Endothelial cell of umbilical vein (primary cell): ENCODE data around the gene BPHL. TPM values are rescaled to one million over a fixed set of nuclear protein-coding genes. Genes with fewer than 3 reads are reported as not detected.

Experiments
- BruUV-seq: library from RNA; stranded (reverse); fragments of 400-500 nt; replicated peaks from 2 replicates; lab custom pipeline; 2021; lab: Mats Ljungman, UMichigan
- CTCF ChIA-PET: fragments of 300-600, 350-600 bp; sonication (Branson Sonifier 250); formaldehyde crosslinking; loops from one replicate; lab custom pipeline; 2021; ENCODE audit warnings: antibody characterized with exemption, inconsistent platforms; lab: Charles Lee
- POLR2A ChIA-PET: fragments of 300-600, 350-600 bp; sonication (Branson Sonifier 250); formaldehyde crosslinking; loops from one replicate; lab custom pipeline; 2021; ENCODE audit warnings: antibody characterized with exemption, inconsistent platforms; lab: Charles Lee
- DNase-seq: peaks from one replicate; pipeline ENCODE4 v3.0.0-alpha.2; 2011; ENCODE audit warnings: low read depth, low spot score
- FAIRE-seq: peaks from 2 replicates; lab custom pipeline; 2011; peaks lifted over from hg19 to GRCh38; lab: Jason Lieb, UNC
- H2AFZ ChIP-seq: 2 replicates; pipeline ENCODE4 v1.6.0; 2012; ENCODE audit warnings: low read depth, low read length, control low read depth, inconsistent platforms
- H3K27ac ChIP-seq: 2 replicates; pipeline ENCODE4 v1.5.1; 2011; ENCODE audit warnings: low read depth, mild to moderate bottlenecking, control low read depth, low read length, moderate library complexity; ENCODE audit not compliant: insufficient read depth
- H3K27me3 ChIP-seq, 2 experiments: 2 replicates each; pipeline versions ENCODE4 v1.6.0 to v1.6.1; 2011; ENCODE audit warnings: low read length in 2 of 2, mixed read lengths in 1 of 2; ENCODE audit not compliant: control insufficient read depth in 2 of 2, insufficient read depth in 2 of 2
- H3K36me3 ChIP-seq, 2 experiments: 2 replicates in 1 of 2; 3 replicates in 1 of 2; pipeline ENCODE4 v1.5.1; 2011; ENCODE audit warnings: low read length in 2 of 2, mild to moderate bottlenecking in 1 of 2, moderate library complexity in 1 of 2; ENCODE audit not compliant: control insufficient read depth in 2 of 2, insufficient read depth in 2 of 2; ENCODE audit errors: extremely low read depth in 1 of 2
- H3K4me1 ChIP-seq: 3 replicates; pipeline ENCODE4 v1.5.1; 2011; ENCODE audit warnings: mild to moderate bottlenecking, low read length; ENCODE audit not compliant: control insufficient read depth, insufficient read depth; ENCODE audit errors: extremely low read depth
- H3K4me2 ChIP-seq: 2 replicates; pipeline ENCODE4 v1.6.1; 2011; ENCODE audit warnings: low read length, control low read depth, mixed read lengths; ENCODE audit not compliant: insufficient read depth
- H3K4me3 ChIP-seq, 3 experiments: fragments of 200-600 bp in 1 of 3; sonication (generic), shearing (Covaris generic) in 1 of 3; replicated peaks in 1 of 3; 2 replicates each; pipeline ENCODE4 v1.5.1; 2011 to 2016; ENCODE audit warnings: control low read depth in 3 of 3, low read length in 3 of 3, mild to moderate bottlenecking in 2 of 3, inconsistent platforms in 1 of 3, low read depth in 1 of 3, moderate library complexity in 1 of 3; ENCODE audit not compliant: insufficient read depth in 1 of 3
- H3K79me2 ChIP-seq: 2 replicates; pipeline ENCODE4 v1.6.0; 2012; ENCODE audit warnings: low read length, inconsistent platforms; ENCODE audit not compliant: control insufficient read depth, insufficient read depth
- H3K9ac ChIP-seq: replicated peaks from 2 replicates; pipeline ENCODE3; 2011; ENCODE audit warnings: low read length, control low read depth; ENCODE audit not compliant: insufficient read depth; ENCODE audit errors: extremely low read depth
- H3K9me1 ChIP-seq: replicated peaks from 3 replicates; pipeline ENCODE4 v1.6.0; 2011; ENCODE audit warnings: mild to moderate bottlenecking, low read length; ENCODE audit not compliant: control insufficient read depth, insufficient read depth; ENCODE audit errors: extremely low read depth
- H3K9me3 ChIP-seq: replicated peaks from 2 replicates; pipeline ENCODE4 v1.5.1; 2012; ENCODE audit warnings: low read length, inconsistent platforms; ENCODE audit not compliant: control insufficient read depth, insufficient read depth
- H4K20me1 ChIP-seq: replicated peaks from 2 replicates; pipeline ENCODE3; 2011; ENCODE audit warnings: mild to moderate bottlenecking, low read length; ENCODE audit not compliant: control insufficient read depth, insufficient read depth; ENCODE audit errors: extremely low read depth
- EZH2 ChIP-seq: IDR thresholded peaks from 2 replicates; pipeline ENCODE4 v1.6.1; 2012; ENCODE audit warnings: borderline replicate concordance, low read depth, mild to moderate bottlenecking, moderate library complexity, low read length, inconsistent platforms; ENCODE audit not compliant: severe bottlenecking
- FOS ChIP-seq: IDR thresholded peaks from 2 replicates; pipeline ENCODE4 v1.6.1; 2011; ENCODE audit warnings: mild to moderate bottlenecking, low read length, moderate library complexity, borderline replicate concordance; ENCODE audit not compliant: insufficient read depth
- GATA2 ChIP-seq: IDR thresholded peaks from 2 replicates; pipeline ENCODE4 v1.7.0; 2011; ENCODE audit warnings: low read depth, mild to moderate bottlenecking, moderate library complexity, mixed read lengths, low read length; ENCODE audit not compliant: insufficient read length, insufficient read depth
- JUN ChIP-seq: IDR thresholded peaks from 2 replicates; pipeline ENCODE4 v1.6.1; 2011; ENCODE audit warnings: borderline replicate concordance, low read depth; ENCODE audit not compliant: insufficient read length, insufficient read depth
- MYC ChIP-seq: IDR thresholded peaks from one replicate; pipeline ENCODE4 v1.6.1; 2011; ENCODE audit warnings: mild to moderate bottlenecking, low read depth, low read length
- POLR2A ChIP-seq: IDR thresholded peaks from 2 replicates; pipeline ENCODE4 v1.6.1; 2012; ENCODE audit warnings: low read depth, mild to moderate bottlenecking, control low read depth, low read length
- POLR2AphosphoS5 ChIP-seq: IDR thresholded peaks from 2 replicates; pipeline ENCODE4 v1.6.1; 2012; ENCODE audit warnings: low read depth, mild to moderate bottlenecking, control low read depth, low read length, moderate library complexity; ENCODE audit not compliant: insufficient read depth
- dilution Hi-C: fragments of 300-500 bp; cut with MboI; formaldehyde crosslinking; loops from one replicate; pipeline ENCODE4 v1.15.0; 2019; ENCODE audit warnings: low sequenced_read_pairs; ENCODE audit not compliant: extremely low pct_ligation_motif_present
- intact Hi-C: fragments of 100-400 bp; cut with micrococcal nuclease; formaldehyde crosslinking; loops from one replicate; pipeline ENCODE4 v1.10.0; 2022
- polyA plus RNA-seq, 4 experiments: library from polyadenylated mRNA; depleted of rRNA in 3 of 4; stranded (reverse) in 3 of 4; unstranded in 1 of 4; fragments of >200 nt; gene quantifications; 2 replicates each; pipeline versions ENCODE4 v1.2.1 to v1.2.3, GENCODE V29; 2011 to 2012; ENCODE audit warnings: missing spikeins in 1 of 4
- total RNA-seq: library from RNA; stranded (reverse); gene quantifications from 2 replicates; pipeline ENCODE4 v1.2.3, GENCODE V29; 2021
- TF ChIP-seq, protein P1 (sequence below): IDR thresholded peaks from 2 replicates; pipeline ENCODE4 v1.6.1; 2011; ENCODE audit not compliant: insufficient read depth, insufficient read length
- TF ChIP-seq, protein P2 (sequence below), 2 donors: IDR thresholded peaks; 1 replicate in 1 of 2; 2 replicates in 1 of 2; pipeline ENCODE4 v1.5.1; 2011; ENCODE audit warnings: low read length in 2 of 2, mild to moderate bottlenecking in 2 of 2, moderate library complexity in 2 of 2, control low read depth in 1 of 2, inconsistent platforms in 1 of 2, low read depth in 1 of 2; ENCODE audit not compliant: insufficient read depth in 1 of 2; ENCODE audit errors: extremely low read depth in 1 of 2

BPHL gene
- total and polyA plus RNA-seq, 2 donors (not counting 3 experiments of a cell fraction or from before 2014, with no cell fraction given), result 12.3 to 14.8 TPM

DNA sequence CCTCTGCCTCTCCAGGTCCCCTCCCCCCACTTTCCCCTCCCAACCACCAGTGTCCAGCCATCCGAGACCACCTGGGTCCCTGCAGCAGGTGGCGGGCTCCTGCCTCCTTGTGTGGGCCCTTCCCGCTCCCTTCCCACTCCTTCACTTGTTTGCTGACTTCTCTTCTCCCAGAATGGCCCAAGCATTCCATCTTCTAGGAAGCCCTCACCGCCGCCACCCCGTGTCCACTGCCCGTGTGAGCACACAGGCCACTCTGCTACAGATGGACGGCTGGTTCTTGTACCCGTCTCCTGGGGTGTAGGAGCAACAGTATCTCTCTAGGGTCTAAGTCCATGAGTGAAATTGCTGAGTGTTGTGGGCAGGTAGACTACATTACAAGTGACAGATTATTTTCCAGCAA lies 15.0 kb downstream of the BPHL start:
- Histone ChIP-seq H3K4me1 (peaks cover 8% of the 10 kb centered on the region), H3K36me3 (no peaks in the 10 kb centered on the region), H3K79me2 (no peaks in the 10 kb centered on the region), H3K27ac (no peak overlapping the region), H3K9me3 (no peaks in the 10 kb centered on the region), H2AFZ (no peak overlapping the region), H3K9me1 (no peaks in the 10 kb centered on the region), H3K27me3 (no peaks in the 10 kb centered on the region), H3K4me2 (no peak overlapping the region), H4K20me1 (no peaks in the 10 kb centered on the region), H3K9ac (no peak overlapping the region), H3K4me3 (no peak overlapping the region)
- BruUV-seq, result no TSS peak
- DNase-seq (no peak), FAIRE-seq (no peak)
- TF ChIP-seq POLR2A, result no peak
- TF ChIP-seq POLR2AphosphoS5, result no peak
- intact Hi-C loops, result no loop called here
- dilution Hi-C loops, result no loop called here
- ChIA-PET POLR2A (no interaction called here), CTCF (interaction anchor here (1.4 kb wide), 1 partner anchor 118 kb away, joined by 4 read pairs; no protein-coding TSS in a partner anchor)

DNA sequence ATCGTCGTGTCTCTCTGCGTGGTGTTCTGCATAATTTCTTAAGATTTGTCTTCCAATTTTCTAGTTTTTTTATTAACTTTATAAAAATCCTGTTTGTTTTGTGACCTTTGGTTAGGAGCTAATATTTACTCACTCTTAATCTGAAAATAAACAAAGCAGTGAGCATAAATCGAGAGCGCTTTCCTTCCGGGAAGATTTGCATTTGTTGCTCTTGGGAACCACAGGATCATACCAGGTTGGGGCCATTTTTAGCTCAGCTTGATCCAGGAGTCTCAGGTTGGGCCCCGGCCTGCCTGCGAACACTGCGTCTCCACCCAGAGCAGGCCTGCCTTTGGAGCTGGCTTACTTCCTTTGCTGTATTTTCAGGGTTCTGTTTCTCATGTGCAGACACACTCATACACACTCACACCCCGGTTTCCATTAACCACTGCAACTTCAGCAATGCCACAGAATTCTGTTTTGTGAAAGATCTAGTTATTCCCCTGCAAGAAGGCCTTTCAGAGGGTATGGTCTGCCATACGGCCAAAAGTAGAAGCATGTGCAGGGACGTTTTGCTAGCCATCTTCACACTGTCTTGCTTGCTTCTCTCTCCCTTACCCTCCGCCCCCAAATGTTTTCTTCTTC lies 17.3 kb downstream of the BPHL start:
- Histone ChIP-seq H3K4me3 (no peak overlapping the region), H3K36me3 (no peaks in the 10 kb centered on the region), H3K9me1 (no peaks in the 10 kb centered on the region), H3K79me2 (no peaks in the 10 kb centered on the region), H3K27ac (no peak overlapping the region), H3K27me3 (no peaks in the 10 kb centered on the region), H2AFZ (no peak overlapping the region), H3K9me3 (no peaks in the 10 kb centered on the region), H4K20me1 (no peaks in the 10 kb centered on the region), H3K4me1 (peaks cover 13% of the 10 kb centered on the region), H3K4me2 (no peak overlapping the region), H3K9ac (no peak overlapping the region)
- POLR2A ChIA-PET, result no interaction called here
- DNase-seq (no peak), FAIRE-seq (no peak)
- intact Hi-C loops (no loop called here), dilution Hi-C loops (no loop called here)
- CTCF ChIA-PET, result interaction anchor here (0.5 kb wide), 1 partner anchor 54 kb away, joined by 3 read pairs; no protein-coding TSS in a partner anchor
- TF ChIP-seq EZH2 (no peak), MYC (no peak), POLR2AphosphoS5 (no peak), JUN (no peak), POLR2A (no peak), GATA2 (no peak), FOS (no peak)
- TF ChIP-seq, protein P1, sequence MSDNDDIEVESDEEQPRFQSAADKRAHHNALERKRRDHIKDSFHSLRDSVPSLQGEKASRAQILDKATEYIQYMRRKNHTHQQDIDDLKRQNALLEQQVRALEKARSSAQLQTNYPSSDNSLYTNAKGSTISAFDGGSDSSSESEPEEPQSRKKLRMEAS, result no peak
- TF ChIP-seq, protein P2, sequence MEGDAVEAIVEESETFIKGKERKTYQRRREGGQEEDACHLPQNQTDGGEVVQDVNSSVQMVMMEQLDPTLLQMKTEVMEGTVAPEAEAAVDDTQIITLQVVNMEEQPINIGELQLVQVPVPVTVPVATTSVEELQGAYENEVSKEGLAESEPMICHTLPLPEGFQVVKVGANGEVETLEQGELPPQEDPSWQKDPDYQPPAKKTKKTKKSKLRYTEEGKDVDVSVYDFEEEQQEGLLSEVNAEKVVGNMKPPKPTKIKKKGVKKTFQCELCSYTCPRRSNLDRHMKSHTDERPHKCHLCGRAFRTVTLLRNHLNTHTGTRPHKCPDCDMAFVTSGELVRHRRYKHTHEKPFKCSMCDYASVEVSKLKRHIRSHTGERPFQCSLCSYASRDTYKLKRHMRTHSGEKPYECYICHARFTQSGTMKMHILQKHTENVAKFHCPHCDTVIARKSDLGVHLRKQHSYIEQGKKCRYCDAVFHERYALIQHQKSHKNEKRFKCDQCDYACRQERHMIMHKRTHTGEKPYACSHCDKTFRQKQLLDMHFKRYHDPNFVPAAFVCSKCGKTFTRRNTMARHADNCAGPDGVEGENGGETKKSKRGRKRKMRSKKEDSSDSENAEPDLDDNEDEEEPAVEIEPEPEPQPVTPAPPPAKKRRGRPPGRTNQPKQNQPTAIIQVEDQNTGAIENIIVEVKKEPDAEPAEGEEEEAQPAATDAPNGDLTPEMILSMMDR (IDR thresholded peaks at IDR 0.05; ENCODE audit: extremely low read depth in 1 of 2, insufficient read depth in 1 of 2, low read depth in 1 of 2, low read length in 2 of 2), result no peak
- BruUV-seq, result no TSS peak
